ENCODE data around the gene CSTF1.

CSTF1 gene

GRCh38 chr20:56383334-56383733 is 9.1 kb upstream of the CSTF1 start:
- no peak for TF ChIP-seq CTCF (conservative IDR thresholded peaks at IDR 0.05; ENCODE audit: low read depth, low read length)
- H3K9ac ChIP-seq: no peak overlapping the region
- no peak overlapping the region for H2AFZ ChIP-seq (ENCODE audit: low read depth)
- H4K20me1 ChIP-seq (ENCODE audit: insufficient read depth): no peaks in the 10 kb centered on the region
- H3K36me3 ChIP-seq (ENCODE audit: insufficient read depth): peaks cover 10% of the 10 kb centered on the region; the same call in 1 of the 2 replicates
- H3K4me2 ChIP-seq: no peak overlapping the region
- H3K27me3 ChIP-seq (ENCODE audit: insufficient read depth, low read depth): no peaks in the 10 kb centered on the region
- H3K79me2 ChIP-seq (ENCODE audit: insufficient read depth, low read depth): peaks cover 35% of the 10 kb centered on the region; the same call in 1 of the 2 replicates
- H3K4me1 ChIP-seq (ENCODE audit: low read depth, poor library complexity, severe bottlenecking): peaks cover 48% of the 10 kb centered on the region
- no peak overlapping the region for H3K27ac ChIP-seq
- no peak overlapping the region for H3K4me3 ChIP-seq (IDR thresholded peaks at IDR 0.05; ENCODE audit: insufficient read depth, low read depth, low read length)

- no peaks in the 10 kb centered on the region for H3K27me3 ChIP-seq (ENCODE audit: insufficient read depth, low read depth)
- H3K79me2 ChIP-seq (ENCODE audit: insufficient read depth, low read depth): peaks cover 46% of the 10 kb centered on the region
- no peak overlapping the region for H3K9ac ChIP-seq
- no peaks in the 10 kb centered on the region for H4K20me1 ChIP-seq (ENCODE audit: insufficient read depth)
- no peak overlapping the region; the same call in 1 of the 2 replicates for H3K4me2 ChIP-seq
- TF ChIP-seq CTCF (conservative IDR thresholded peaks at IDR 0.05; ENCODE audit: low read depth, low read length): no peak
- H2AFZ ChIP-seq (ENCODE audit: low read depth): no peak overlapping the region
- H3K4me1 ChIP-seq (ENCODE audit: low read depth, poor library complexity, severe bottlenecking): peaks cover 48% of the 10 kb centered on the region
- H3K27ac ChIP-seq: no peak overlapping the region
- peaks cover 10% of the 10 kb centered on the region; the same call in 1 of the 2 replicates for H3K36me3 ChIP-seq (ENCODE audit: insufficient read depth)
- H3K4me3 ChIP-seq (IDR thresholded peaks at IDR 0.05; ENCODE audit: insufficient read depth, low read depth, low read length): no peak overlapping the region
These were observed 7.3 kb upstream of the CSTF1 start for GRCh38 chr20:56385130-56385529.

DNA sequence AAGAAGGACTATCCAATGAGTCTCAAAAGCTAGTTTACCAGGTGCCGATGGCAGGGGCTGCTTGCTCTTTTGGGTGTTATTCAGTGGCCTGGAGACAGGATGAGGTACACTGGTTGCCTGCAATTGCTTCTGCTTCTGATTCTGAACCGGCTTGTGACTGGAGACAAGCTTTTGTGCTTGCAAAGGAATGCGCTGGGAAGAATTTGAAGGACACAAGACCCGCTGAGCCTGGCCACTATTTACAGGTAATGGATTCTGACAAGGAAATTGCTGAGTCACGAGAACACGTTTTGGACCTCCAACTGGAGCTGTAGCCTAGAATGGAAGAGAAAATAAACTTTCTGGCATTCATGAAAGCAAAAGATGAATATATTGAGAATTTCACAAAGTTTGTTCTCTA is 6.2 kb upstream of the CSTF1 start:
- H3K4me1 ChIP-seq (ENCODE audit: low read depth, poor library complexity, severe bottlenecking): peaks cover 52% of the 10 kb centered on the region
- H2AFZ ChIP-seq (ENCODE audit: low read depth): no peak overlapping the region
- no peak overlapping the region for H3K9ac ChIP-seq
- no peak for TF ChIP-seq CTCF (conservative IDR thresholded peaks at IDR 0.05; ENCODE audit: low read depth, low read length)
- peaks cover 10% of the 10 kb centered on the region; the same call in 1 of the 2 replicates for H3K36me3 ChIP-seq (ENCODE audit: insufficient read depth)
- H3K4me3 ChIP-seq (IDR thresholded peaks at IDR 0.05; ENCODE audit: insufficient read depth, low read depth, low read length): no peak overlapping the region
- H4K20me1 ChIP-seq (ENCODE audit: insufficient read depth): no peaks in the 10 kb centered on the region
- H3K27ac ChIP-seq: no peak overlapping the region
- H3K79me2 ChIP-seq (ENCODE audit: insufficient read depth, low read depth): peaks cover 57% of the 10 kb centered on the region
- no peaks in the 10 kb centered on the region for H3K27me3 ChIP-seq (ENCODE audit: insufficient read depth, low read depth)
- no peak overlapping the region for H3K4me2 ChIP-seq

DNA sequence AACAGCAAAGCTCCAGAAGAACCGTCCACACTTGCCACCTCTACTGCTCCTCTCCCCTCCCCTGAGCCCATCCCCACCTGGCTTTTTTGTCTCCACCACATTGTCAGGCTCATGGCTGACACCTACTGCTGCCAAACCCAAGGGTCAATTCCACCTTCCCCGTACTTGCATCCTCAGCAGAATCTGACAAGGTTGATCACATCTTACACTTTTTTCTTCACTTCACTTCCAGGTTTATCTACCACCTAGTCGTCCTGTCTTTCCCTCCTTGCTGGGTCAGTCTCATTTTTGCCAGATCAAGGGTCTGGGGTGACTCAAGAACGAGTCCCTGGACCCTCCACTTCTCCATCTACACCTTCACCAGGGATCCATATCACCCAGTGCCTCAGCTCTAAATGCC is 3.6 kb upstream of the CSTF1 start:
- no peak overlapping the region for H3K9ac ChIP-seq
- H3K4me2 ChIP-seq: no peak overlapping the region
- H4K20me1 ChIP-seq (ENCODE audit: insufficient read depth): no peaks in the 10 kb centered on the region
- H3K27ac ChIP-seq: no peak overlapping the region
- no peak overlapping the region for H3K4me3 ChIP-seq (IDR thresholded peaks at IDR 0.05; ENCODE audit: insufficient read depth, low read depth, low read length)
- H3K4me1 ChIP-seq (ENCODE audit: low read depth, poor library complexity, severe bottlenecking): peaks cover 34% of the 10 kb centered on the region
- H3K27me3 ChIP-seq (ENCODE audit: insufficient read depth, low read depth): no peaks in the 10 kb centered on the region
- TF ChIP-seq CTCF (conservative IDR thresholded peaks at IDR 0.05; ENCODE audit: low read depth, low read length): no peak
- H3K79me2 ChIP-seq (ENCODE audit: insufficient read depth, low read depth): peaks cover 67% of the 10 kb centered on the region
- H2AFZ ChIP-seq (ENCODE audit: low read depth): no peak overlapping the region
- peaks cover 10% of the 10 kb centered on the region; the same call in 1 of the 2 replicates for H3K36me3 ChIP-seq (ENCODE audit: insufficient read depth)
